OCI-LY1 (cell line): Measurements from ENCODE around the gene HCK.

Source experiments
- EZH2 ChIP-seq: fragments of 200-600 bp; sonication (generic), shearing (Covaris generic); IDR thresholded peaks from 2 replicates; pipeline ENCODE4 v1.8.0; 2017; ENCODE audit warnings: borderline replicate concordance, mixed run types, mild to moderate bottlenecking, antibody characterized with exemption, low read length, moderate library complexity, mixed read lengths
- TF ChIP-seq, protein P1 (sequence below): fragments of 200-600 bp; sonication (generic), shearing (Covaris generic); IDR thresholded peaks from 2 replicates; pipeline ENCODE4 v1.5.1; 2017; ENCODE audit warnings: mild to moderate bottlenecking, antibody characterized with exemption, low read length, moderate library complexity, mixed read lengths

GRCh38 chr20:32115211-32115767 is 63.2 kb downstream of the HCK start:
- TF ChIP-seq, protein P1, sequence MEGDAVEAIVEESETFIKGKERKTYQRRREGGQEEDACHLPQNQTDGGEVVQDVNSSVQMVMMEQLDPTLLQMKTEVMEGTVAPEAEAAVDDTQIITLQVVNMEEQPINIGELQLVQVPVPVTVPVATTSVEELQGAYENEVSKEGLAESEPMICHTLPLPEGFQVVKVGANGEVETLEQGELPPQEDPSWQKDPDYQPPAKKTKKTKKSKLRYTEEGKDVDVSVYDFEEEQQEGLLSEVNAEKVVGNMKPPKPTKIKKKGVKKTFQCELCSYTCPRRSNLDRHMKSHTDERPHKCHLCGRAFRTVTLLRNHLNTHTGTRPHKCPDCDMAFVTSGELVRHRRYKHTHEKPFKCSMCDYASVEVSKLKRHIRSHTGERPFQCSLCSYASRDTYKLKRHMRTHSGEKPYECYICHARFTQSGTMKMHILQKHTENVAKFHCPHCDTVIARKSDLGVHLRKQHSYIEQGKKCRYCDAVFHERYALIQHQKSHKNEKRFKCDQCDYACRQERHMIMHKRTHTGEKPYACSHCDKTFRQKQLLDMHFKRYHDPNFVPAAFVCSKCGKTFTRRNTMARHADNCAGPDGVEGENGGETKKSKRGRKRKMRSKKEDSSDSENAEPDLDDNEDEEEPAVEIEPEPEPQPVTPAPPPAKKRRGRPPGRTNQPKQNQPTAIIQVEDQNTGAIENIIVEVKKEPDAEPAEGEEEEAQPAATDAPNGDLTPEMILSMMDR: no peak
- TF ChIP-seq EZH2: no peak
